T-cell (primary cell): ENCODE data around the gene MYLIP. TPM values are rescaled to one million over a fixed set of nuclear protein-coding genes. Genes with fewer than 3 reads are reported as not detected.

Experiments
- ATAC-seq, 4 experiments: fragments of 200-7000 bp in 3 of 4; fragments of 150-1000 bp in 1 of 4; cut with Tn5 transposase; replicated peaks in 1 of 4; 1 replicate in 3 of 4; 2 replicates in 1 of 4; pipeline ENCODE4 v1.10.0; 2021; ENCODE audit warnings: moderate library complexity in 3 of 4, mild to moderate bottlenecking in 2 of 4, moderate number of reproducible peaks in 1 of 4
- CTCF ChIA-PET, 2 donors: fragments of 300-600 bp; sonication (Branson Sonifier 250); formaldehyde crosslinking; loops; one replicate each; lab custom pipeline; 2022; ENCODE audit warnings: antibody characterized with exemption in 2 of 2; lab: Charles Lee
- POLR2A ChIA-PET, 2 donors: fragments of 300-600 bp; sonication (Branson Sonifier 250); formaldehyde crosslinking; loops; one replicate each; lab custom pipeline; 2022; ENCODE audit warnings: antibody characterized with exemption in 2 of 2; lab: Charles Lee
- DNase-seq, 35 experiments: peaks; one replicate each; pipeline versions ENCODE4 v3.0.0 to v3.0.0-alpha.2; 2013 to 2023
- H3K27ac ChIP-seq: one replicate; pipeline ENCODE4 v1.5.1; 2013; ENCODE audit warnings: low read length
- H3K27me3 ChIP-seq, 2 experiments: replicated peaks in 1 of 2; 1 replicate in 1 of 2; 2 replicates in 1 of 2; pipeline versions ENCODE4 v1.6.1 to v1.7.0; 2013; ENCODE audit warnings: low read length in 1 of 2, mixed read lengths in 1 of 2; ENCODE audit not compliant: control insufficient read depth in 2 of 2, insufficient read depth in 2 of 2; ENCODE audit errors: extremely low read depth in 1 of 2
- H3K36me3 ChIP-seq, 2 donors: 1 replicate in 1 of 2; 2 replicates in 1 of 2; pipeline versions ENCODE4 v1.6.1 to v1.7.0; 2013; ENCODE audit warnings: low read length in 1 of 2; ENCODE audit not compliant: control insufficient read depth in 2 of 2, insufficient read depth in 1 of 2; ENCODE audit errors: extremely low read depth in 1 of 2
- H3K4me1 ChIP-seq, 2 experiments: 1 replicate in 1 of 2; 2 replicates in 1 of 2; pipeline versions ENCODE4 v1.6.1 to v1.7.0; 2013; ENCODE audit warnings: low read length in 2 of 2, mixed read lengths in 1 of 2; ENCODE audit not compliant: insufficient read depth in 2 of 2, control insufficient read depth in 1 of 2; ENCODE audit errors: extremely low read depth in 1 of 2
- H3K4me3 ChIP-seq, 2 donors: 1 replicate in 1 of 2; 2 replicates in 1 of 2; pipeline versions ENCODE4 v1.5.1 to v1.7.0; 2013; ENCODE audit warnings: mild to moderate bottlenecking in 2 of 2, low read length in 1 of 2, moderate library complexity in 1 of 2; ENCODE audit not compliant: control insufficient read depth in 1 of 2; ENCODE audit errors: extremely low read depth in 1 of 2
- H3K9me3 ChIP-seq: 2 replicates; pipeline ENCODE4 v1.7.0; 2013
- H3K27ac Mint-ChIP-seq, 2 donors: one replicate each; pipeline ENCODE4 v1.8.0; 2020 to 2021; ENCODE audit warnings: mild to moderate bottlenecking in 2 of 2, mixed read lengths in 2 of 2
- H3K27me3 Mint-ChIP-seq, 2 donors: one replicate each; pipeline ENCODE4 v1.8.0; 2021 to 2022; ENCODE audit warnings: mixed read lengths in 2 of 2
- H3K36me3 Mint-ChIP-seq: one replicate; pipeline ENCODE4 v1.8.0; 2021; ENCODE audit warnings: mixed read lengths
- H3K4me1 Mint-ChIP-seq, 3 donors: one replicate each; pipeline ENCODE4 v1.8.0; 2020 to 2022; ENCODE audit warnings: mixed read lengths in 3 of 3, mild to moderate bottlenecking in 1 of 3
- H3K4me3 Mint-ChIP-seq, 3 donors: one replicate each; pipeline ENCODE4 v1.8.0; 2020 to 2022; ENCODE audit warnings: mild to moderate bottlenecking in 3 of 3, mixed read lengths in 3 of 3, moderate library complexity in 3 of 3
- H3K9me3 Mint-ChIP-seq, 3 donors: one replicate each; pipeline ENCODE4 v1.8.0; 2020 to 2022; ENCODE audit warnings: mixed read lengths in 3 of 3
- WGBS: methylation state at CpG from one replicate; pipeline ENCODE4 v1.1.5; 2013; ENCODE audit warnings: missing lambda C conversion rate; ENCODE audit not compliant: insufficient coverage; 5-methylcytosine and 5-hydroxymethylcytosine counted together
- total RNA-seq, 35 experiments: library from RNA in 6 of 35; stranded (reverse) in 6 of 35; fragments of 120-200 nt in 1 of 35; gene quantifications; one replicate each; pipeline versions ENCODE4 v1.2.1 to v1.2.4 and lab custom pipeline; 2013 to 2026

The MYLIP gene
- total RNA-seq, 5 donors from 2014 or later (not counting 1 experiment from before 2014, with no cell fraction given) = 18.4 to 210 (median 19.9) TPM

DNA sequence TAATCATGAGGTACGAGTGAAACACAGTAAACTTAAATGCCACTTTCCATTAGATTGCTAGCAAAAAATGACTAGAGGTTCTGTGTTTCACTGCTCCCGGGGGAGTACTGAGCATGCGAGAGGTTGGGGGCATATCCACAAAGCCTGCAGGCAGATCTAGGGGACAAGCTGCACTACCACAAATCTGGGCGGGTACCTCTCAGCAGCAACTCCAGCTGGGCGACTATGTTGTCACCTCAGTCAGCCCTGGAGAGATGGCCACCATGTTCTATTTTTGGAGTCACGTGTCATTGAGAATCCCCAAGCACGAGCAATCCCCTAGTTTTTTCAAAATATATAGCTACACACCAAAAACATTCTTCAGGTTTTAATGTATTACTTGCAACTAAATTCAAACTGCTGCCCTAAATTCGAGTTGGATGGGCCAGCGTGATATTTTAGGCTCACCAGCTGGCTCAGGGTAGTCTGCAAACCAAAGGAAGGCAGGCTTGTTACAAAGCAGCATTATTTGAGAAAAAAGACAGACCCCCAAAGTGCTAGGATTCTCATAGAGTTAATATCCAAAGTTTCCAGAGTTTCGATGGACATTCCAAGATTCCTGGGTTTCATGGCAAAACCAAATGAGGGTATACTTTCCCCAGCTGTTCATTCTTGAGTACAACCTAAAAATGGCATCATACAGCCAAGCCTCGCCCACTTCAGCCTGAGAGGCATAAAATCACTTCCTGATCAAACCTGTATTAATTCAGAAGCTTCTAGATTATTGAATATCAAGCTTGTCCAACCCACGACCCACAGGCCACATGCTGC lies 24.1 kb upstream of the MYLIP start:
- no peak overlapping the region for H3K27ac ChIP-seq
- Mint-ChIP-seq H3K27me3 (peaks cover 3 to 4% of the 10 kb centered on the region in 2 donors), H3K9me3 (peaks cover 6 to 8% (median 8%) of the 10 kb centered on the region in 3 donors), H3K4me1 (no peaks in the 10 kb centered on the region), H3K4me3 (no peak overlapping the region), H3K27ac (no peak overlapping the region), H3K36me3 (no peaks in the 10 kb centered on the region)
- no peak overlapping the region for H3K4me3 ChIP-seq
- DNase-seq (no peak), ATAC-seq (no peak)
- H3K4me1 ChIP-seq = no peaks in the 10 kb centered on the region
- 92% methylated on average over 7 of the region's 12 CpGs for WGBS
- no peaks in the 10 kb centered on the region for H3K36me3 ChIP-seq
- no peaks in the 10 kb centered on the region for H3K27me3 ChIP-seq
- no peaks in the 10 kb centered on the region for H3K9me3 ChIP-seq
- CTCF ChIA-PET = no interaction called here
- POLR2A ChIA-PET = no interaction called here

DNA sequence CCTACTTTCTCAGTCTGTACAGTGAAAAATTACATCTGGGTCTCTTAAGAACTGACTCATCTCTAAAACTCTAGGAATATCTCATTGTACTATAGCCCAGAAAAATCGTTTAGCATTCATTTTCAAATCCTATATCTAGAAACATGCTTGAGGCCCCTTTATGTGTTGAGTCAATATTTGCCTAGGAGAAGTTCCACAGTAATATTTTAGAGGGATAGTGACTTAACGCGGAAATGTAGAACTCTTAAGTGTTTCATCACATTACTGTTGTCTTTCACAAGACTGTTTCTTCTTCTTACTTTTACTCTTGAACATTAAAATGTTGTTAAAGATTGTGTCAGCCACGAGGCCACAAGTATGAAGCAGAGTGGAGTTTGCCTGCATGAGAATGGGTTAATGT lies 23.0 kb upstream of the MYLIP start:
- Mint-ChIP-seq H3K36me3 (no peaks in the 10 kb centered on the region), H3K27me3 (peaks cover 0 to 4% of the 10 kb centered on the region in 2 donors), H3K4me3 (no peak overlapping the region), H3K4me1 (no peaks in the 10 kb centered on the region), H3K27ac (no peak overlapping the region), H3K9me3 (peaks cover under 1 to 5% (median 1%) of the 10 kb centered on the region in 3 donors)
- Histone ChIP-seq H3K27me3 (no peaks in the 10 kb centered on the region), H3K9me3 (no peaks in the 10 kb centered on the region), H3K27ac (no peak overlapping the region), H3K36me3 (no peaks in the 10 kb centered on the region), H3K4me3 (no peak overlapping the region), H3K4me1 (no peaks in the 10 kb centered on the region)
- WGBS = no CpG with 5 or more reads among the region's 4 CpGs
- ChIA-PET CTCF (interaction anchor here (0.6 to 0.9 kb wide), 2 partner anchors 10 to 77 kb away, joined by 3 to 4 read pairs; no protein-coding TSS in a partner anchor), POLR2A (interaction anchor here in 1 of 2 donors (0.6 kb wide), 1 partner anchor 75 kb away, joined by 5 read pairs; no protein-coding TSS in a partner anchor)
- ATAC-seq (no peak), DNase-seq (no peak)

DNA sequence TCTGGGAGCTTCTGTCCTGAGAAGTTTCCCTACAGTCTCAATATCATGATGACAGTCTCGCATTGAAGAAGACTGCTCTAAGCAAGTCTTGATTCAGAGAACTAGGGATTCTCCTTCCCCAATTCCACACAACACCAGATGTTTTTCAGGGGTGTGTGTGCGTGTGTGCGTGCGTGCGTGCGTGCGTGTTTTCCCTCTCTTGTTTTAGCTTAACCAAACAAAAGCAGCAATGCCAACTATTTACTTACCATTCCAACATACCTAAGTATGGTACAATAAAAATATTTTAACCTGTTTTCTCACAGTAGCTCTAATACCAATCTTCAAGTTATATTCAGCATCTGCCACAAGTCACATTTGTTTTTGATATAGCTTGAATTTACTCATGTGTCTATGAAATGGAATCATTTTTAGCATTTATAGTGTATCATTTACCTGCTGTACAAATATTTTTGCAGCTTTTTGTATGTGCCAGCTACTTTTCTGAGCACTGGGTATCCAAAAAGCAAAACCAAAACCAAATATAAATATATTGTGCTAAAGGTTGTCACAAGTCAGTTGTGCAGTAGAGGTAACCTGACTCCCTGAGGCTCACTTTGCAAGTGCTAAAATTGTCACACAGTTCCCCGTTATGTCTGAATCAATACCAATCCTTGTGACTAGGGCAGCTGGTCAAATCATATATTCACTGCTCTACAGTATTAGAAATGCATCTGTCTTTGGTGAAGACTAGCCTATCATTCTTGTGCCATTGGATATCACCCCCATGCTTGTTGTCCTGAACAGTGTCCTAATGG lies 21.7 kb upstream of the MYLIP start:
- Mint-ChIP-seq H3K4me3 (no peak overlapping the region), H3K27ac (no peak overlapping the region), H3K36me3 (no peaks in the 10 kb centered on the region), H3K4me1 (no peaks in the 10 kb centered on the region), H3K27me3 (peaks cover 0 to 4% of the 10 kb centered on the region in 2 donors), H3K9me3 (no peaks in the 10 kb centered on the region)
- POLR2A ChIA-PET = interaction anchor here in 1 of 2 donors (1.1 kb wide), 1 partner anchor 24 kb away, joined by 16 read pairs; no protein-coding TSS in a partner anchor
- no peaks in the 10 kb centered on the region for H3K36me3 ChIP-seq
- no peaks in the 10 kb centered on the region for H3K4me1 ChIP-seq
- no peaks in the 10 kb centered on the region for H3K27me3 ChIP-seq
- no peak overlapping the region for H3K4me3 ChIP-seq
- CTCF ChIA-PET = interaction anchor here in 1 of 2 donors (0.6 to 0.9 kb wide), 2 partner anchors 76 to 109 kb away, joined by 4 read pairs; no protein-coding TSS in a partner anchor
- DNase-seq = no peak
- H3K9me3 ChIP-seq = no peaks in the 10 kb centered on the region
- no peak overlapping the region for H3K27ac ChIP-seq
- ATAC-seq = no peak
- WGBS = 100% methylated on average over 1 of the region's 8 CpGs

DNA sequence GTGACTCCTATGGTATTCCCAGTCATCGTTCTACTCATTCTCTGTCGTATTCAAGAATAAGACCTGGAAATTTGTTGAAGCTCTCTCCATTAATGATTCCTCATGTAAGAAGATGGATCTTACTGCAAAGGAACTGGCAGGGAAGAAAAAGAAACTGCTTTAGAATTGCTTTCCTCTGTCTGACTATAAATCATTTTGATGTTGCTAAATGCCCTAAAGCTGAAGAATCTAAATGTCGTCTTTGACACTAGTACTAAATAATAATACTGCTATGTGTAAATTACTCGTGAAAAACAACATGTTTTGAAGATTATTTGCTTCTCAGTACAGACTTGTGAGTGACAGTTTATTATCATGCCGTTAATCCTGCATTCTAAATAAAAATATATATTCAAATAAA lies 20.5 kb upstream of the MYLIP start:
- Histone ChIP-seq H3K36me3 (no peaks in the 10 kb centered on the region), H3K9me3 (no peaks in the 10 kb centered on the region), H3K27me3 (no peaks in the 10 kb centered on the region), H3K4me1 (no peaks in the 10 kb centered on the region), H3K4me3 (no peak overlapping the region), H3K27ac (no peak overlapping the region)
- H3K9me3 Mint-ChIP-seq = no peaks in the 10 kb centered on the region
- H3K36me3 Mint-ChIP-seq = no peaks in the 10 kb centered on the region
- H3K4me1 Mint-ChIP-seq = no peaks in the 10 kb centered on the region
- ChIA-PET POLR2A (no interaction called here), CTCF (interaction anchor here in 1 of 2 donors (0.5 kb wide), 1 partner anchor 1061 kb away, joined by 7 read pairs; no protein-coding TSS in a partner anchor)
- no peak overlapping the region for H3K27ac Mint-ChIP-seq
- DNase-seq = no peak
- no peak for ATAC-seq
- no peak overlapping the region for H3K4me3 Mint-ChIP-seq
- peaks cover 0 to 4% of the 10 kb centered on the region in 2 donors for H3K27me3 Mint-ChIP-seq
- no CpG with 5 or more reads among the region's 5 CpGs for whole genome bisulfite sequencing

DNA sequence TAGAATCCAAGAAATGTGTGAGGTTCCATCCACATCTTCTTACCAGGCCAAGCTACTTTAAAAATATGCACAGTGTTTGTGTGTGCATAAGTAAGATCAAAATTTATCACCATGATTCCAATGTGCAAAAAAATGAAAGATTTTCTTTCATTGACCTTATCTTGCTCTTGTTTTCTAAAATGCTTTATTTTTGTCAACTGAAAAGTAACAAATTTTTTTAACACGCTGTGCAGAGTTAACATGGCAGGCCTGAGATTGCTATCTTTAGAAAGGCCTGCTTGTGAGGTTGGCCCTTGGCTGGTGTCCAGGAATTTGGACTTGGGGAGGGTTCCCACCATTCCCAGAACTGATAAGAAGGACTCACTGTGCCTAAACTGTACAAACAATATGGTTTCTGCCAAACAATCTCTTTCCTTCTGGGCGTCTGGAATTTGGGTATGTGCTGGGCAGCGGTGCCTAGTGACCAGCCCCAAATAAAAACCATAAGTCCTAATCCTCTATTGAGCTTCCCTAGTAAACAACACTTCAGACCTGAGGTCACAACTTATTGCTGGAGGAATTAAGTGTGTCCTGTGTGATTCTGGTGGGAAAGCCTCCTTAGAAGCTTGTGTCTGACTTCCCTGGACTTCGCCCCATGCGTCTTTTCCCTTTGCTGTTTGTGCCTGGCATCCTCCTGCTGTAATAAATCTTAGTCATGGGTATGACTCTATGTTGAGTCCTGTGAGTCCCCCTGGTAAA lies 19.8 kb upstream of the MYLIP start:
- H3K36me3 Mint-ChIP-seq = no peaks in the 10 kb centered on the region
- H3K9me3 ChIP-seq = no peaks in the 10 kb centered on the region
- no peaks in the 10 kb centered on the region for H3K27me3 ChIP-seq
- no peak overlapping the region for H3K4me3 ChIP-seq
- DNase-seq = no peak
- WGBS = 94% methylated on average over 2 of the region's 5 CpGs
- no peaks in the 10 kb centered on the region for H3K4me1 Mint-ChIP-seq
- ATAC-seq = no peak
- ChIA-PET CTCF (no interaction called here), POLR2A (no interaction called here)
- no peak overlapping the region for H3K27ac Mint-ChIP-seq
- H3K27ac ChIP-seq = no peak overlapping the region
- H3K36me3 ChIP-seq = no peaks in the 10 kb centered on the region
- peaks cover 0 to 4% of the 10 kb centered on the region in 2 donors for H3K27me3 Mint-ChIP-seq
- no peaks in the 10 kb centered on the region for H3K4me1 ChIP-seq
- H3K9me3 Mint-ChIP-seq = no peaks in the 10 kb centered on the region
- H3K4me3 Mint-ChIP-seq = no peak overlapping the region
